ENCODE data around the gene SPINT3. TPM values are rescaled to one million over a fixed set of nuclear protein-coding genes. Genes with fewer than 3 reads are reported as not detected.
"Not testable (repeated sequence)": the region's sequence is repeated elsewhere in the genome, so short reads cannot be mapped to it uniquely, and the experiment has no call there.

SPINT3 gene
- total RNA-seq, 1 donor from 2014 or later, result not detected

- DNase-seq (ENCODE audit: missing footprints) (no peak), ATAC-seq (no peak)
- intact Hi-C loops (cut with DNase I), result no loop called here
Observed at GRCh38 chr20:45507011-45507820, 8.2 kb downstream of the SPINT3 start.

- DNase-seq (ENCODE audit: missing footprints), result no peak
- intact Hi-C loops (cut with DNase I), result no loop called here
Observed at GRCh38 chr20:45506398-45506797, 9.0 kb downstream of the SPINT3 start.

GRCh38 chr20:45503403-45503802, 12.0 kb downstream of the SPINT3 start:
- intact Hi-C loops (cut with DNase I), result no loop called here
- DNase-seq (ENCODE audit: missing footprints) (no peak), ATAC-seq (no peak)

More at GRCh38 chr20:45506398-45506797, 9.0 kb downstream of the SPINT3 start:
- ATAC-seq, result no peak

GRCh38 chr20:45502561-45502960, 12.9 kb downstream of the SPINT3 start:
- ATAC-seq, result no peak
- intact Hi-C loops (cut with DNase I), result no loop called here
- no peak for DNase-seq (ENCODE audit: missing footprints)

GRCh38 chr20:45501600-45501999, 13.8 kb downstream of the SPINT3 start:
- ATAC-seq (no peak), DNase-seq (ENCODE audit: missing footprints) (no peak)
- intact Hi-C loops (cut with DNase I), result no loop called here

DNA sequence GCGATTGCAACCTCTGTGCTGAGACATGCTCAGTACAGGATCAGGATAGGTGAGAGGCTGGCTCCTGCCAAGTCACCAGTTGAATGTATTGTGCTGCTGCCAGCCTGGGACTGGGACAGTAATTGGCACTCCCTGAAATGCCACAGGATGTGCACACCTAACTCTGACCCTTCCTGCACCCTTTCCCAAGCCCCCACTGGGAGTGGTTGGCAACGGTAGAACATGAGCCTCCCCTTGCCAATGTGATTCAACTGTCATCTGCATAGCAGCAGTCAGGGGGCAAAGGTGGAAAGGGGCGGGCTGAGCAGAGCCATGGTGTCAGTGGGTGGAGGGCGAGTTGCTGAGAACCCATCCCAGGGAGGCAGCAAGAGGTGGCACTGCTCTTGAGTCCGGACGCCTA, 15.4 kb downstream of the SPINT3 start:
- ATAC-seq (no peak), DNase-seq (ENCODE audit: missing footprints) (no peak)
- intact Hi-C loops (cut with DNase I), result no loop called here

DNA sequence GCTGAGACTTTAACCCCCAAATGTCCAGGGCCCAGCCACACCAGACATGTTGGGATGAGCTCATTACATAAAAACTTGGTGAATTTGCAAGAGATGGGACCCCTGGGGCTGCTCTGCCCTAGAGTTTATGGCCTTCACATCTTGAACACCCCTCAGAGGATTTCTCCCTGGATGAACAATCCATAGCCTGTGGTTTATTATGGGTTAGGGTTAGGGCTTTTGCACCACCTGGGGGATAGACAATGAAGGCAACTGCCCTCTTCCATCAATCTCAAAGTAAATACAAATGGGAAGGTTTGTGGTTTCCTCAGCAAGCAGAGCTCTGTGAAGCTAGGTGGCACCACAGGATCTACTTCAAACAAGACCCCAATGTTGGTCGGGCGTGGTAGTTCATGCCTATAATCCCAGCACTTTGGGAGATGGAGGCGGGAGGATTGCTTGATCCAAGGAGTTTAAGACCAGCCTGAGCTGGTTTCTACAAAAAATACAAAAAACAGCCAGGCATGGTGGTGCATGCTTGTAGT, 17.4 kb downstream of the SPINT3 start:
- intact Hi-C loops (cut with DNase I), result no loop called here
- DNase-seq (ENCODE audit: missing footprints) (no peak), ATAC-seq (no peak)

- ATAC-seq (no peak), DNase-seq (ENCODE audit: missing footprints) (no peak)
- intact Hi-C loops (cut with DNase I), result no loop called here
Observed at GRCh38 chr20:45496166-45496565, 19.3 kb downstream of the SPINT3 start.

DNA sequence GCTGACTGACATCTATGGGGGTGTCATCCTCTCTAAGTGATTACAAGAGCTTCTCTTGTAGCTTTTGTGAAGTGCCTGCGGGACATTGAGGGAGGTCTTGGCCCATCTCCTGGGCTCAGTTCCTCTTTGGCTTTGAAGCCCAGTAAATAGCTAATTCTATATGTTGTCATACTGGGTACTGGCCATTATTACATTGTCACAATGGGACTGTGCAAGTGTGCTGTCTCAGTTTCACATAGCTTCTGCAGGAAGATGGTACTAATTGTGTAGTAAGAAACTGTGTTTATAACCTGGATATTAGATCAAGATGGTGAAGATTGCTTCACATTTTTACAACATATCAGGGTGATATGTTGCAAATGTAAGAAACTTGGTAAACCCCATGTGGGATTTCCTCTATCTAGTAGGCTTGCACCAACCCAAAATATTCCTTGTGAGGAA, 19.9 kb downstream of the SPINT3 start:
- ATAC-seq (no peak), DNase-seq (ENCODE audit: missing footprints) (no peak)
- intact Hi-C loops (cut with DNase I), result no loop called here

- DNase-seq (ENCODE audit: missing footprints) (no peak), ATAC-seq (no peak)
- intact Hi-C loops (cut with DNase I), result no loop called here
Observed at GRCh38 chr20:45489083-45489531, 26.3 kb downstream of the SPINT3 start.

DNA sequence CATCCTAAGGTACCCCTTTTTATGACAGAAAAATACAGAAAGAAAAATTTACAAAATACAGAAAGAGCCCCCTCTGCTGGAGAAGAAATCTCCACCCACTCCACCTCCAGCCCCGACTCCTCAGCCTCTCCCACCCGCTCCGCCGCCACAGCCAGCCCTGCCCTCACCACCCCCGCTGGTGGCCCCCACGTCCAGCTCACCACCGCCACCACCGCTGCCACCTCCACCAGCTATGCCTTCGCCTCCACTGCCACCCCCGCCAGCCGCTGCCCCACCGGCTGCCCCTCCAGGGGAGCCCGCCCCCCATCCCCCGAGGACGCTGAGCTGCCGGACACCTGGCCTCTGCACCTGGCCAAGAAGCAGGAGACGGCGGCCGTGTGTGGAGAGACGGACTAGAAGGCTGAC, 28.2 kb downstream of the SPINT3 start:
- intact Hi-C loops (cut with DNase I), result no loop called here
- ATAC-seq (no peak), DNase-seq (ENCODE audit: missing footprints) (no peak)

DNA sequence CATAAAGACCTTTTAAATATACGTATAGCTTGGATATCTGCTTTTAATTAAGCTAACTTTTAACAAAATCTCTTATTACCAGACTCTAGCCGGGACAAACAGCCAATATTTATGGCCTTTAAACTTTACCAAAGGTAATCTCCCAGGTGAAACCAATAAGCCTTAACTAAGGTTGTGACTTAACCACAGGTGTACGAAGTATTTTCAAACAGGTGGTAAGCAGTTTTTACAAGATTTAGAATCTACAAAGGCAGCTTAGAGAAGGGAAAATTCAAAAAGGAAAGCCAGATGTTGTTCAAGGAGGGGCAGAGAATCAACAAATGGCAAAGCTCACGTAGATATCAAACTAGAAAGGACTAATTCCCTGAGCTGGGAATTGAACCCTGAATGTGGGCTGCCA, 30.0 kb downstream of the SPINT3 start:
- intact Hi-C loops (cut with DNase I), result no loop called here
- ATAC-seq, result no peak
- no peak for DNase-seq (ENCODE audit: missing footprints)

DNA sequence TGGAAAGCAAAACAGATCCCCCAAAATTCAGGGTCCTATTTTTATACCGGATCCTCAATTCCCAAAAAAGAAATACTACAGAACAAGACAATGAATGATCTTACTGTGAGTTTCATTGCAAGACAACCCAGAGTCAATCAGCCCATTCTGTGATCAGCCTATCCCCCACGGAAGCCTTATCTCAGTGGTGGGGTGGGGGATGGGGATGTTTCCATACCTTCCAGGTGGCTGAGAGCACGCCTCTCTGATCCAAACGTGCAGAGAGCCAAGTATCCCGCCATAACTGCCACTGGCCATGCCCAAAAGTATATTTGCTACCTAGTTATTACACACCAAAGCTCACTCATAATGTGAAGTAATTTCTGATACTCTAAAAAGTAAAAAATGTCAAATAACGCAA, 30.7 kb downstream of the SPINT3 start:
- intact Hi-C loops (cut with DNase I), result no loop called here
- ATAC-seq (no peak), DNase-seq (ENCODE audit: missing footprints) (no peak)

DNA sequence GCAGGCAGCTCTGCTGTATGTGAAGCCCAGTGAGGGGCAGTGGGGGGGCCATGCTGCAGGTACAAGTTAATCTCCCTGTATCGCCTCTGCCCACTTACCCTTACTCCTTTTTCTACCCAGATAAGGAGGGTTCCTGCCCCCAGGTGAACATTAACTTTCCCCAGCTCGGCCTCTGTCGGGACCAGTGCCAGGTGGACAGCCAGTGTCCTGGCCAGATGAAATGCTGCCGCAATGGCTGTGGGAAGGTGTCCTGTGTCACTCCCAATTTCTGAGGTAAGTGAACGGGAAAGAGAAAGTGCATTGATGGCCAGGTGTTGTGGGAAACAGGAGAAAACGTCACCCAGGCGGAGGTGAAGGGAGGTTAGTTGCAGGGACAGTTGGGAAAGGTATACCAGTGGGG, 35.6 kb downstream of the SPINT3 start:
- no peak for DNase-seq (ENCODE audit: missing footprints)
- intact Hi-C loops (cut with DNase I), result no loop called here
- no peak for ATAC-seq

GRCh38 chr20:45477530-45478148, 37.8 kb downstream of the SPINT3 start:
- intact Hi-C loops (cut with DNase I); ATAC-seq; DNase-seq (ENCODE audit: missing footprints): not testable (repeated sequence)

GRCh38 chr20:45472286-45472685, 43.1 kb downstream of the SPINT3 start:
- intact Hi-C loops (cut with DNase I); ATAC-seq; DNase-seq (ENCODE audit: missing footprints): not testable (repeated sequence)

DNA sequence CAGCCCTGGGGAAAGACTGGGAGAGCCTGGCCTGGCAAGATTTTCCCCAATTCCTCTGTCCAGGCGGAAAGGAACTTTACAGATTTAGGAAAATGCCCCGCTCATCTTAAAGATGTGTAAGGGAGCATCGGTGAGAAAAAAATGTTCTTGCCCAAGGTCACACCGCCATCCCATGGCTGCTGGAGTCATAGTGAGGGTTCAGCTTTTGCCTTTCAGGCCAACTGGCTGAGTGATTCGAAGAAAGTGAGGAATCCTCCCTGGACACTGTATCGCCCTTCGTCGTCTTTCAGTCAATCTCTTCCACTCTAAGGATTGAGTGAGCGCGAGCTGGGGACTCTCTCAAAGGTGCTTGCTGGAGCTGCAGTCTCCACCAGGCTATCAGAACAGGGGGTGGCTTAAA, 44.5 kb downstream of the SPINT3 start:
- peak; percentile 23 for ATAC-seq
- intact Hi-C loops (cut with DNase I), result no loop called here
- no peak for DNase-seq (ENCODE audit: missing footprints)

- DNase-seq (ENCODE audit: missing footprints) (no peak), ATAC-seq (peak; percentile 78)
- intact Hi-C loops (cut with DNase I), result no loop called here
Observed at GRCh38 chr20:45470262-45470931, 45.0 kb downstream of the SPINT3 start.
